OCI-LY1 (cell line): ENCODE results near the gene SEMA3A.

Experiments
- CTCF ChIP-seq: fragments of 200-600 bp; sonication (generic), shearing (Covaris generic); IDR thresholded peaks from 2 replicates; pipeline ENCODE4 v1.5.1; 2017; ENCODE audit warnings: mild to moderate bottlenecking, antibody characterized with exemption, low read length, moderate library complexity, mixed read lengths
- EZH2 ChIP-seq: fragments of 200-600 bp; sonication (generic), shearing (Covaris generic); IDR thresholded peaks from 2 replicates; pipeline ENCODE4 v1.8.0; 2017; ENCODE audit warnings: borderline replicate concordance, mixed run types, mild to moderate bottlenecking, antibody characterized with exemption, low read length, moderate library complexity, mixed read lengths

- no peak for TF ChIP-seq CTCF
- TF ChIP-seq EZH2: no peak
These were observed 36.6 kb upstream of the SEMA3A start for GRCh38 chr7:84231157-84231556.
